ENCODE data around the gene ANKRD39.
"Not testable (repeated sequence)": the region's sequence is repeated elsewhere in the genome, so short reads cannot be mapped to it uniquely, and the experiment has no call there.

ANKRD39 gene, protein sequence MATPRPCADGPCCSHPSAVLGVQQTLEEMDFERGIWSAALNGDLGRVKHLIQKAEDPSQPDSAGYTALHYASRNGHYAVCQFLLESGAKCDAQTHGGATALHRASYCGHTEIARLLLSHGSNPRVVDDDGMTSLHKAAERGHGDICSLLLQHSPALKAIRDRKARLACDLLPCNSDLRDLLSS

DNA sequence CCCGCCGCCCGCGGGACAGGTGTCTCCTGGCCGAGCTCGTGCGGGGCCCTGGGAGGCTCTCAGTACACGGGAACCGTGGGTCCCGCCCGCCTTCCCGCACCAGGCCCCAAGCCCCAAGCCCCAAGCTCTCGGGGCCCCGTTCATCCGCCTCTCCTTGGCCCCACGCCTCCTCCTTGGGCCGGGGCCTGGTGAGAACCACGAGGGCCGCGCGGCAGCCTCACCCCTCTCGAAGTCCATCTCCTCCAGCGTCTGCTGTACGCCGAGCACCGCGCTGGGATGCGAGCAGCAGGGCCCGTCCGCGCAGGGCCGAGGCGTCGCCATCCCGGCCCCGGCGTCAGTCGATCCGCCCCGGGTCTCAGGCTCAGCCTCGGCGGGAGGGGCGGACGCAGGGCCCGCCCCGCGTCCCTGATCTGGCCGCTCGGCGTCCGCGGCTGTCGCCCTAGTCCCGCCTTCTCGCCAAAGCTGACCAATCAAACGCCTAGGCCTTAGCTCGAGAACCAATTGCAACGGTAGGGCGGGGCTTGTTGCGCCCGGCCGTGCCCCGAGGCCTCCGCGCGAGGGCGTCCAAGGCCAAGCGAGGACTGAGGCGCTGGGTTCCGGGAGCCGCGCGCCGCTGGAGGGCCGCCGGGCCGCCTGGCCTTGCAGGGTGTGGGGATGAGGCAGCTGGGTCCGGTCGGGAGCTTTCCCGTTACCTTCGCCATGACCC, at the start of gene ANKRD39:
Gene ANKRD39, minus strand, starts transcription at position 350 of the 706 bp plus-strand sequence. Its CDS starts 29 bp downstream, at position 321.
- FAIRE-seq = peak; percentile 65
- DNase-seq (ENCODE audit: low spot score) = peak; percentile 100

DNA sequence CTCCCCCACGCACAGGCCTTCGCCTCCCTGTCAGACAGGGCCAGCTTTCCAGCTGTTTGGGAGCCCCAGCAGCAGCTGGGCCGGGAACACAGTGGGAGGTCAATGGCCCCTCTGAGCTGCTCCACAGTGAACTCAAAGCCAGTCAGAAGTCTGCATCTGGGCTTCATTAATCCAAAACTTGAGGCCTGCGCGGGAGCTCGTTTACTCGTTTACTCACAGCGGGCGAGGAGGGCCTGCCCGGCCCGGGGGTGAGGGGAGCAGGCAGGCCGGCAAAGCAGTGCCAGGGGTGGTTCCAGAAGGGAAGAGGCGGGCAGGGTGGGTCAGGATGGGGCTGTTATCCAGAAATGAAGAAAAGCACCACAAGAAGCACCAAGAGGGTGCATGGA, 48.9 kb upstream of the ANKRD39 start:
- FAIRE-seq = no peak
- DNase-seq (ENCODE audit: low spot score) = no peak

DNA sequence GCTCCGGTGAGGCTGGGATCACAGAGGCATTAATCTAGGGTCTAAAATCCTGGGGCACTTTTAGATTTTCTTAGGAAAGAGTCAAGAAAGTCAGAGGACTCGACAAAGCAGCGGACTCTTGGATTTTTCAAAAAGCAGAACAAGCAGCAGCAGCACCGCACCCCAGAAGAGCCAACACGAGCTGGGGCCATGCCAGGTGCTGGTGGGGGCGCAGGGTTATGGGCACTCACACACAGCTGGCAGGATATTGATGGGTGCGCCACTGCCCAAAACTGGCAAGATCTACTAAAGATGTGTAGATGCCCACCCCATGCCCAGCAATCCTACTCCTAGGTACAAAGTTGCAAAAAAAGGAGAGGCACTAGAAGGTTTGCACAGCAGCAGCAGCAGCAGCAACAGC, 46.0 kb upstream of the ANKRD39 start:
- FAIRE-seq = peak; percentile 55

DNA sequence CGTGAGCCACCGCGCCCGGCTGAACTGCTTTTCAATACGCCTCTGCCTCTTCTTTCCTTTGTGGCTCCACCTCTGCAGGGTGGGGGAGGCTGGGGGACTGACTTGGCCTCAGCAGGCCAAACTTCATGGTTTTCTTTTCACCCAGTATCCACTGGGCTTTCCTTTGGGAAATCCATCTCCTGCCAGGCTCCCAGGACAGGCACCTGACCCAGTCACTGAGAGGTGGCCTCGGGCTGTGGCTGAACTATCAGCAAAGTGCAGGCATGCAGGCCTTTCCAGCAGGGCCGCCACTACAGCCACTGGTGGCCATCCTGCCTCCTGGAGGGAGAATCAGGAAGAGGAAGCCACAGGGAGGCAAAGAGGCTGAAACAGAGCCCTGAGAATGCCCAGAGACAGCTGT, 45.5 kb upstream of the ANKRD39 start:
- FAIRE-seq = peak; percentile 17
- no peak for DNase-seq (ENCODE audit: low spot score)

More for the DNA sequence above, 46.0 kb upstream of the ANKRD39 start:
- no peak for DNase-seq (ENCODE audit: low spot score)

DNA sequence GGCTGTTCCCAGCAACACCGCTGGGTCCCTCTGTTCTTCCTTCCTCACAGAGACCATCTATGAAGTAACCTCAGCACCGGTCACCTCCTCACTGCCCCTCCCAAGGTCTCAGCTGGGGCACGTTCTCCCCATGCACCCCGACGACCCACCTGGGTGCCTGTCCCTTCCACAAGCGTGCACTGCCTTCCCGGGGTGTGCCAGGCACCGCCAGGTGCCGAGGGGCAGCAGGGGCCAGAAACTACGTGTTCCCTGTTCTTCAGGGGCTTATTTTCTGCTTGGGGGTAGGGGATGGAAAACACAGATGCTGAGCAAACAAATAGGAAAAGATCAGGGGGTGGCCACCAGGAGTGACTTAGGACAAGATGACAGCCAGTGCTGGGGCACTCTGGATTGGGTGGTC, 42.4 kb upstream of the ANKRD39 start:
- DNase-seq (ENCODE audit: low spot score) = no peak

DNA sequence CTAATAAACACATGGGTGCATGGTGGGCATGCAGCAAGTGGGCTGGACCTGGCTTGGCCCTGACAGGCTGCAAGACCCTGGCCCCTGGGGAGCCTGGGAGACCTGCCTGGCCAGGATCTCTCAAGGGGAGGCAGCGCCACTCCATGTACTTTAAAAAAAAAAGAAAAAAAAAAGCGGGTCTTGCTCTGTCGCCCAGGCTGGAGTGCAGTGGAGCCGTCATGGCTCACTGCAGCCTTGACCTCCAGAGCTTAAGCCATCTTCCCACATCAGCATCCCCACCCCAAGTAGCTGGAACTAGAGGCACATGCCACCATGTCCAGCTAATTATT, 41.6 kb upstream of the ANKRD39 start:
- DNase-seq (ENCODE audit: low spot score) (no peak), FAIRE-seq (no peak)

More for the DNA sequence above, 42.4 kb upstream of the ANKRD39 start:
- FAIRE-seq = no peak

DNA sequence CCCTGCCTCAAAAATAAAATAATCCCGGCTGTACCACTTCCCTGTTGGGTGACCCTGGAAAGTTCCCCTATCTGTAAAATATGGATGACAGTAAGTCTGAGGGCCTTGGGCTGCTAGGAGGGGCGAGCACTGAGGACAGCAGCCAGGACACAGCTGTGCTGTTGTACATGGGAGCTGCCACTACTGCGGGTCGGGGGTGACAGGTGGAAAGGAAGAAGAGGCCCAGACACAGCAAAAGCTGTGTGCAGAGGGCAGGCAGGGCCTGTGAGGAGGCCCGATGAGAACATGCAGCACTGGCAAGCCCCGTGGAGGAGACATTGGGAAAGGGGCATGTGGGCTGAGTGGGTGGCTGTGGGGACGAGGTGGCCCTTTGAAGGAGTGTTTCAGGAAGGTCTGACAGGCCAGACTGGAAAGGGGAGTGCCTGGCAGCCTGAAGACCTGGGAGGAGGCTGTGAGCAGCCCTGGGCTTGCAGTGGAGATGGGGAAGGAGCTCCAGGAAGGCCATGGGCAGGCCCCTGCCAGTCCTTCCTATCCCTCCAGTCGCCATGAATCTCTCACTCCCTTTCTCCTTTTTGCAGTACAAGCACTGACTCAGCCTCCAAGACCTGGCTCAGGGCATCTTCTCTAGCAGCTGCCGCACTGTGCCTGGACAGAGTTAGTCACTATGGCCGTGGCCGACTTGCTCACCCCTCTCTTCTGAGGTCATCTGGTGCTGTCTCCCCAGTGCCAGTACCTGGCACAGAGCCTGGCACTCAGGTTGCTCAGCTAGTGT, 41.0 kb upstream of the ANKRD39 start:
- DNase-seq (ENCODE audit: low spot score) = no peak
- no peak for FAIRE-seq

DNA sequence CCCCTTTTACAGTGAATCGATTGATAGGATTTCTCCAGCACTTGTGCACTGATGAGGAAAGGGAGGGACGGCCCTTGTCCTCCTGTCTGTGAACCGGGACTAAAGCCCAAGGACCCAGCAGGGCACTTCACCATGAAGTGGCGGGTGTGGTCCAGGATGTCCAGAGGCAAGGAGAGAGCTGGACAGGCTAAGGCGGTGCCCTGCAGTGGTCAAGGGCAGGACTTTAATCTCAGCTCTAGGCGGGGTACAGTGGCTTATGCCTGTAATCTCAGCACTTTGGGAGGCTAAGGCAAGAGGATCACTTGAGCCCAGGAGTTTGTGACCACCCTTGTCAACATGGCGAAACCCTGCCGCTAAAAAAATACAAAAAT, 40.3 kb upstream of the ANKRD39 start:
- DNase-seq (ENCODE audit: low spot score) (no peak), FAIRE-seq (no peak)

DNA sequence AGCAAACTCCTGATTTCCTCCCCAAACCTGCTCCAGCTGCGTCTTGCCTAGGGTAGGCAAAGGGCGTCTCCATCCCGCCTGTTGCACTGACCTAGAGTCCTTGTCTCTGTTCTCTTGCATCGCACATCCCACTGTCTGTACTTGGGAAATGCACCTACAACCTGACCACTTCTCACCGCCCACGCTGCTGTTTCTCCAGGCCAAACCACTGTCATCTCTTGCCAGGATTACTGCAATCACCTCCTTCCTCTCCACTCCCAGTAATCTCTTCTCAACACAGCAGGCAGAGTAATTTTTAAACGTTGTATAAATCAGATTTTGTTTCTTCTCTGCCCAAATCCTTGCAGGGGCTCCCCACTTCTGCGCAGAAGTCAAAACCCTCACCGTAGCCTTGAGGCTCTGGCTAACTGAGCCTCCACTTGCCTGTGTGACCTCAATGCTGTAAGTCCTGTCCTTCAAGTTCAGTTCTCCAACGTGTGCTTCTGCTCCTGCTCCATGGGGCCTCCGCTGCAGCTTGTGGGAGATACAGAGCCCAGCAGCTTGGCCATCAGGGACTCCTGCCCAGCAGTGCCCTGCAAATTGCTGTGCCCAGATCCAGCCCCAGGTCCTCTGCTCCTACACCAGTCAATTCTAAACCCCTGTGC, 39.8 kb upstream of the ANKRD39 start:
- DNase-seq (ENCODE audit: low spot score) (no peak), FAIRE-seq (peak; percentile 79)

DNA sequence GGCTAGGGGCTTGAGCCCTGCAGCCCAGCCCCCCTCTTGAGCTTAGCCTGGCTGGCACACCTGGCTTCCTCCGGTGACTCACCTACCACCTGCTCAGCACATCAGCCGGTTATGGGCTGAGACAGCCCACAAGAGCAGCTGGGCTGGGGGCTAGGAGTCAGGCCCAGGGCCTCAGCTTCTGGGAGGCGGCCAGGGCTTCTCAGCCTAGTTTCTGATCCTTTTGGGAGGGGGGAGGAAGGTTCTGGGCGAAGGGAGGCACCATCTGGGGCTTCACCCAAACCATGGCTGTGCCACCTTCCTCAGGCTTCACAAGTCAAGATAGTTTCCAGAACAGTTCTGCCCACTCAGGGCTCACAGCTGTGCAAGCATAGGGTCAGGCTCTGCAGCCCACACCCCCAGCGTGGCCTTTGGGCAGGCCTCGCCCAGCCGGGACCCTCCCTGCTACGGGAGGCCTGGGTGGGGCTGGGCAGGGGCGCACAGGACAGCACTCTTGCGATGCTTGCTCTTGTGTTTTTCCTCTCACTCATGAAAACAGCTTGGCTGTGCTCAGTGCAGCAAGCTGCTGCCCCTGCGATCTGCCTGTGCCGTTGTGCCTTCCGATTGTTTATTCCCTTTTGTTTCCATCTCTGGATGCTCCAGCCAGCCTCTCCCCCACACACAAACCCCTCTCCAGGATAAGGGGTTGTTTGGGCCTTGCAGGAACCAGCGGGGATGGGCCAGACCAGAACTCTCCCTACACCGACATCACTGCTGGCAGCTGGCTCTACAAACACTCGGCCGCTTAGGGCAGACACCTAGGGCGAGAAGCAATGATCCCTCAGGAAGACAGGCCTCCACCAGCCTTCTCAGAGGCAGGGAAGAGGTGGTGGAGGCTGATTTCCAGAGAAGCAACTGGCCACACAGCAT, 38.2 kb upstream of the ANKRD39 start:
- DNase-seq (ENCODE audit: low spot score) (peak; percentile 80), FAIRE-seq (peak; percentile 40)

DNA sequence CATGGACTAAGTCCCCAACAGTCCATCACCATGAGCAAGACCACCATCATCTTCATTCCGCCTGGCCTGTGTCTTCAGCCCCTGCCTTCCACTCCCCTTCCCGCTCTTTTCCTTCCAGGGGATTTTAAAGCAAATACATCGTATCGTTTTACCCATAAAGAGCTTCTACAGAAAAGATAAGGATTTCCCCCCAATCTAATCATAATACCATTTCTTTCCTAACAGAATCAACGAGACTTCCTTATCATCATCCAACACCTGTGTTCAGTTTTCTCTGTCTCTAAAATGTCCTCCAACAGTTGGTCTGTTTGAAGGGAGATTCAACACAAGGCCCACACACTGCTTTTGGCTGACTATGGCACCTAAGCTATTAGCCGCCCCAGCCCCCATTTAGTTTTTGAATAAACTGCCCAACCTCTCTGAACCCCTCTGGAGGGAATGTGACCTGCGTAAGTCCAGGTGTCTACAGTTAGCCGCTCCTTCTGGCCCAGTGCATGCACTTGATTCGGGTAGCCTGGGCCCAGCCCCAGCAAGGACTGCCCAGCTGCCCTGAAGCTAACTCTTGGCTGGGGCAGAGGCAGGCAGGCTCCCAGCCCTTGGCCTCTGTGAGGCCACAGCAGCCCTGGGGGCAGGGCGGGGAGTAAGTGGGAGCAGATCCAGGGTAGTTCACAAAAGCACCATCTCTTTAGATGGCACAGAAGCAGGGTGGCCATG, 37.4 kb upstream of the ANKRD39 start:
- FAIRE-seq = peak; percentile 50
- no peak for DNase-seq (ENCODE audit: low spot score)

DNA sequence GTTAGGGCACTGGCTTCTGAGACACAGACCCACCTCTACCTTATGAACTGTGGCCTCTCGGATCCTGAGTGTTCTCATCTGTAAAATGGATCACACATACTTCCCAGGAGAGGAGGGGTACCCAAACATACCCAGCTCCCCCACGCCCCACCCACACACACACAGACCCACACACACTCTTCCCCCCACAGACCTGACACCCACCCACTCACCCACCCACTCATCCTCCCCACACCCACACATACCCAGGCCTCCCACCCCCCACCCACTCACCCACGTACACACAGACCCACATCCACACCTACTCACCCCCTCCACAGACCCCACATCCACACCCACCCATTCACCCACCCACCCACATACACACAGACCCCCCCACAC, 36.3 kb upstream of the ANKRD39 start:
- no peak for DNase-seq (ENCODE audit: low spot score)
- peak; percentile 52 for FAIRE-seq

DNA sequence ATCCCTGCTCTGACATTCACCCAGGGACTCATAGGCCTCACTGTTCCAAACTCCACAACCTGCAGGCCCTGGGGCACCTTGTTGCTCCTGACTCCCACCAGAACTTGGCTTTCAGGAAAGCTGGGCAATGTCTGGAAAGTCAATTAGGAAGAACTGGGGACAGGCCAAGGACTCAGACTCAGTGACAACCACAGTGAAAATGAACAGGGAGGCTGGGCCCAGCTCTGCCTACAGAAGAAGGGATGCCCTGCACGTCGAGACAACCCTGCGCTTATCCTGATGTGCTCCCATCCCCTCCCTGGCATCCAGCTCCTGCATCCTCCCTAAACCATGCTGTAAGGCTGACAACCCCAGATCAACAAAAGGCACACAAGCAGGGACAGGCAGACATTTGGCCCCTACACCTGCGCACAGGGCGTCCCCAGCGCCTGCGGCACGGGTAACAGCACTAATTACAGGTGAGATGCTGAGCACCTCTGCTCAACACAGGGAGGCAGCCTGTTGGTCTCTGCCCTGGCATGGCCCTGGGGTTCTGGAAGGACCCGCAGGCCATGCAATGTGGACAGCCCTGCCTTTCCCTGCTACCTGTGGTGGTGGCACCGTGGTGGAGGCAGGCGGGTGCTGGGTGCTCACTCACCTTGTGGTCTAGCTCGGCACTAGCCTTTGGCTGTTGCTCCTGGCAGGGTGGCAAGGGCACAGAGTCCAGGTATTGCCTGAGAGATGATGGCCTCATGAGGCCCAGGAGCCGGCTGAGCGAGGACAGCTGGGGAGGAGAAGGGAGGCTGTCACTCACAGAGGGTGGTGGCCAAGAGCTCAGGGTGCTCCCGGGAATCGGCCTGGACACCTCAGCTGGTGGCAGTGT, 35.7 kb upstream of the ANKRD39 start:
- DNase-seq (ENCODE audit: low spot score) = no peak
- peak; percentile 13 for FAIRE-seq

DNA sequence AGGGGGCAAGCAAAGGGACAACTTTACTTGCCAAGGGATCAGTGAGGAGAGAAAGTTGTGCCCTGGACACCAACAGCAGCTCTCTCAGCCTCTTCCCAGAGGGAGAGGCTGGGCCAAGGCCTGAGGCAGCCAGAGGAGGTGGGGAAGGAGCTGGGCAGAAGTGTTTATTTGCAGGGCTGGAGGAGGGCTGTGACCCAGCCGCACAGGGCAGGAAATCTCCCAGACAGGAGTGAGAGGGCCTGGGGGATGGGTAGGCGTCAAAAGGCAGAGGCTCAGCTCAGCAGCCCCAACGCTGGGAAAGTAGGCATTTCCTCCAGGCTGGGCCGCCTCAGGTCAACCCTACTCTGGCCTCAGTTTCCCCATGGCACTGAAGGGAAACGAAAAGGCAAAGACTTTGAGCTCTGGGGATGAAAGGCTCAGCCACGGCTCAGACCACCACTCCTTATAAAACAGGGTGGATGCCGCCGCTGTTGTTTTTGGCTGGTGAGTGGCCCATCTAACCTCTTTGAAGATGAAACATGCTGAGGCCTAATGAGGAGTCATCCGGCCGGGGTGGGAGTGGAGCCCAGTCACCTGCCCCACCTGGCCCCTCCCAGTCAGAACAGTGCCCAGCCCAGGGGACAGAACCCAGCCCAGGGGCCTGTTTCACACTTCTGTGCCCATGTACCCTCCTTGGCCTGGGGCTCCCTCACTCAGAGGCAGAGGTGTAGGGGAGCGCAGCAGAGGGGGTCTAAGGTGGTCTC, 33.9 kb upstream of the ANKRD39 start:
- FAIRE-seq (peak; percentile 69), DNase-seq (ENCODE audit: low spot score) (peak; percentile 68)

DNA sequence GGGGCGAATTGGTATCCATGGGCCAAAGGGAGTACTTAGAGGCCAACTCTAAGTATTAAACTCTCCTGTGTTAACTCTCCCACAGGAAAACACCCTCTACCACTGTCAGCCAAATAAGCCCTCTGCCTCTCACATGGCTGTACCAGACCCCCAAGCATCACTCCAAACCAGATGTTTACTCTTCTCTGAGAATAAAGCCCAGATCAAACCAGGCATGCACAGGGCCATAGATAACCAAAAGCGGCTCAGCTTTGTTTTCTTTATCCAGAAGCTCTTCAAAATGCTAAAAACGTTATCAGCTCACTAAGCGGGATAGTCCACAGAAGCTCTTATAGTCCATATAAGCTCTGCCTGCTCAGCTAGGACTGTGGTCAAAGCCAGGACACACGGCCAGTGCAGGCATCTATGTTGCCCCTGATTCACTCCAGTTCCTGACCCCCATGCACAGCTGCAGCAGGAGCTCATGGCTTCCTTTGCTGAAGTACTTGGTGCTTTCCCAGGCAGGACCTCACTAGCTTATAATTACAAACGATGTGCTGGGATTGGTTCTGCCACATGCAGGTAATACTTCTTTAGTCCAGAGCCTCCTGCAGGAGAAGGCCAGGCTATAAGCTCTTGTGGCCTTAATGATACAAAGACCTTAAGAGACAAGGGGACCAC, 33.0 kb upstream of the ANKRD39 start:
- DNase-seq (ENCODE audit: low spot score) (no peak), FAIRE-seq (no peak)

DNA sequence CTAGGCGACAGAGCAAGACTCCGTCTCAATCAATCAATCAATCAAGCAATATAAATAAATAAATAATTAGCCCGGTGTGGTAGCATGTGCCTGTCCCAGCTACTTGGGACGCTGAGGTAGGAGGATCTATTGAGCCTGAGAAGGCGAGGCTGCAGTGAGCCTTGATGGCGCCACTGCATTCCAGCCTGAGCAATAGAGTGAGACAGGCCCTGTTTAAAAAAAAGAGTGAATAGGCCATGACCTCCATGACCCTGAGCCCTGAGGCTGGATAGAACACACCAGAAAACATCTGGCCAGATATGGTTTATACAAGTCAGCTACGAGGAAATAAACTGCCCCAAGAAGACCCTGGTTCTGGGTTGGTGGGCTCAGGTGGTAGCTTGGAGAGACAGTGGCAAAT, 32.4 kb upstream of the ANKRD39 start:
- no peak for DNase-seq (ENCODE audit: low spot score)
- FAIRE-seq = no peak

DNA sequence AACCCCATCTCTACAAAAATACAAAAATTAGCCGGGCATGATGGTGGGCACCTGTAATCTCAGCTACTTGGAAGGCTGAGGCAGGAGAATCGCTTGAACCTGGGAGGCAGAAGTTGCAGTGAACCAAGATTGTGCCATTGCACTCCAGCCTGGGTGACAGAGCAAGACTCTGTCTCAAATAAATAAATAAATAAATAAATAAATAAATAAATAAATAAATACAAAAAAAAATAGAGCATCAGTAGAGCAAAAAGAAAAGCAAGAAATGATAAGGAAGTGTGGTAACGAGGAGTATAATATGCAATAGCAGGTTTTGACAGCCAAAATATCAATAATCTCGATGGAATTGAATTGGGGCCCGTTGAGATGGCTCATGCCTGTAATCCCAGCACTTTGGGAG, 31.7 kb upstream of the ANKRD39 start:
- FAIRE-seq; DNase-seq (ENCODE audit: low spot score): not testable (repeated sequence)

All from urothelium cell line (cell line).